Right ventricle myocardium inferior (tissue), 1 donor: ENCODE measurements around the gene SSX2IP. TPM values are rescaled to one million over a fixed set of nuclear protein-coding genes. Genes with fewer than 3 reads are reported as not detected.
"Not testable (repeated sequence)": the region's sequence is repeated elsewhere in the genome, so short reads cannot be mapped to it uniquely, and the experiment has no call there.

Experiments
- ATAC-seq: fragments of 200-7000 bp; cut with Tn5 transposase; one replicate; pipeline ENCODE4 v1.9.1; 2020; ENCODE audit warnings: mild to moderate bottlenecking, moderate library complexity
- DNase-seq: peaks from one replicate; pipeline ENCODE4 v3.0.0; 2021; ENCODE audit errors: missing footprints
- intact Hi-C: fragments of 100-400 bp; cut with DNase I; formaldehyde crosslinking; loops from one replicate; pipeline ENCODE4 v1.11.0; 2022
- long read RNA-seq: library from polyadenylated mRNA; unstranded; transcript quantifications from one replicate; pipeline ENCODE4 v2.0.0, GENCODE V29; 2021
- total RNA-seq: library from RNA; stranded (reverse); fragmentation: NEBNext Ultra II Directional; extraction: Animal tissue kit (Norgen Biotek cat#: 25700); gene quantifications from one replicate; pipeline ENCODE4 v1.2.1, GENCODE V29; 2021
- donor health status: DM: no; HTN: yes; CAD: no; lungs with severe emphysema.

The SSX2IP gene
- 12.9 TPM for total RNA-seq
- long read RNA-seq, full-length matches to known transcripts: 4 of 8 reads
- long read RNA-seq, partial matches to known transcripts: 0 of 8 reads
- long read RNA-seq, other reads (novel, unspliced or antisense): 4 of 8 reads

- intact Hi-C loops: loop anchor here (2.0 kb wide), 1 partner anchor 184 kb away; the partner anchor contains the start of genes GNG5 and SPATA1
- DNase-seq (peak; percentile 97), ATAC-seq (peak; percentile 98)
Observed at GRCh38 chr1:84690397-84691121, at the start of gene SSX2IP. Gene SSX2IP (minus strand): TSS chr1:84690461. CDS start chr1:84671219, 19,242 bp downstream.

GRCh38 chr1:84738237-84738636 is 48.0 kb upstream of the SSX2IP start:
- ATAC-seq (no peak), DNase-seq (no peak)
- intact Hi-C loops: no loop called here

- intact Hi-C loops: no loop called here
- DNase-seq (no peak), ATAC-seq (no peak)
Observed at GRCh38 chr1:84737590-84737989, 47.3 kb upstream of the SSX2IP start.

- ATAC-seq (no peak), DNase-seq (no peak)
- intact Hi-C loops: no loop called here
Observed at GRCh38 chr1:84736944-84737343, 46.7 kb upstream of the SSX2IP start.

- no peak for DNase-seq
- no peak for ATAC-seq
- intact Hi-C loops: no loop called here
Observed at GRCh38 chr1:84736445-84736844, 46.2 kb upstream of the SSX2IP start.

GRCh38 chr1:84735483-84735882 is 45.2 kb upstream of the SSX2IP start:
- ATAC-seq: no peak
- intact Hi-C loops: no loop called here
- no peak for DNase-seq

GRCh38 chr1:84732520-84732919 is 42.3 kb upstream of the SSX2IP start:
- intact Hi-C loops: no loop called here
- no peak for DNase-seq
- no peak for ATAC-seq

- no peak for ATAC-seq
- intact Hi-C loops: no loop called here
Observed at GRCh38 chr1:84731519-84731918, 41.3 kb upstream of the SSX2IP start.

GRCh38 chr1:84727711-84728110 is 37.5 kb upstream of the SSX2IP start:
- DNase-seq, intact Hi-C loops, ATAC-seq: not testable (repeated sequence)

More at GRCh38 chr1:84731519-84731918, 41.3 kb upstream of the SSX2IP start:
- no peak for DNase-seq

GRCh38 chr1:84726593-84727499 is 36.6 kb upstream of the SSX2IP start:
- DNase-seq: no peak
- ATAC-seq: no peak
- intact Hi-C loops: no loop called here

GRCh38 chr1:84724128-84724860 is 34.0 kb upstream of the SSX2IP start:
- DNase-seq (no peak), ATAC-seq (no peak)
- intact Hi-C loops: no loop called here

GRCh38 chr1:84722794-84723193 is 32.5 kb upstream of the SSX2IP start:
- DNase-seq (no peak), ATAC-seq (peak; percentile 81)
- intact Hi-C loops: no loop called here

- DNase-seq, intact Hi-C loops, ATAC-seq: not testable (repeated sequence)
Observed at GRCh38 chr1:84721872-84722271, 31.6 kb upstream of the SSX2IP start.

GRCh38 chr1:84721152-84721551 is 30.9 kb upstream of the SSX2IP start:
- no peak for ATAC-seq
- no peak for DNase-seq
- intact Hi-C loops: no loop called here

- intact Hi-C loops: no loop called here
- DNase-seq (no peak), ATAC-seq (no peak)
Observed at GRCh38 chr1:84720221-84720780, 30.0 kb upstream of the SSX2IP start.

- intact Hi-C loops: no loop called here
- no peak for ATAC-seq
Observed at GRCh38 chr1:84719543-84720217, 29.4 kb upstream of the SSX2IP start.

GRCh38 chr1:84715342-84716019 is 25.2 kb upstream of the SSX2IP start:
- intact Hi-C loops: no loop called here
- no peak for ATAC-seq
- no peak for DNase-seq

More at GRCh38 chr1:84719543-84720217, 29.4 kb upstream of the SSX2IP start:
- DNase-seq: no peak
